ENCODE measurements around the gene LZTFL1. TPM values are rescaled to one million over a fixed set of nuclear protein-coding genes. Genes with fewer than 3 reads are reported as not detected.

The LZTFL1 gene
- total and polyA plus RNA-seq, 4 donors, result 3.4 to 11.8 (median 5.7) TPM

GRCh38 chr3:45794660-45795059, 47.3 kb downstream of the LZTFL1 start:
- Histone ChIP-seq H3K36me3 (ENCODE audit: control insufficient read depth in 4 of 4, insufficient read depth in 3 of 4, low read depth in 1 of 4, low read length in 3 of 4) (no peaks in the 10 kb centered on the region), H3K27ac (ENCODE audit: low read depth in 1 of 2, low read length in 2 of 2) (no peak overlapping the region), H3K9ac (ENCODE audit: low read depth in 1 of 2, low read length in 2 of 2) (no peak overlapping the region), H3K27me3 (ENCODE audit: control insufficient read depth in 4 of 4, insufficient read depth in 4 of 4, low read length in 3 of 4) (peaks cover 2 to 9% (median 4%) of the 10 kb centered on the region in 4 donors), H3K4me3 (ENCODE audit: low read depth in 1 of 3, low read length in 3 of 3) (no peak overlapping the region), H3K4me1 (ENCODE audit: control insufficient read depth in 4 of 4, insufficient read depth in 4 of 4, low read length in 3 of 4) (peaks cover 0 to 15% (median 8%) of the 10 kb centered on the region in 4 donors), H3K9me3 (ENCODE audit: control insufficient read depth in 4 of 4, low read length in 3 of 4) (no peaks in the 10 kb centered on the region)
- no peak for DNase-seq (ENCODE audit: low spot score)
- TF ChIP-seq RAD21 (IDR thresholded peaks at IDR 0.05), result no peak
- TF ChIP-seq, protein P1, sequence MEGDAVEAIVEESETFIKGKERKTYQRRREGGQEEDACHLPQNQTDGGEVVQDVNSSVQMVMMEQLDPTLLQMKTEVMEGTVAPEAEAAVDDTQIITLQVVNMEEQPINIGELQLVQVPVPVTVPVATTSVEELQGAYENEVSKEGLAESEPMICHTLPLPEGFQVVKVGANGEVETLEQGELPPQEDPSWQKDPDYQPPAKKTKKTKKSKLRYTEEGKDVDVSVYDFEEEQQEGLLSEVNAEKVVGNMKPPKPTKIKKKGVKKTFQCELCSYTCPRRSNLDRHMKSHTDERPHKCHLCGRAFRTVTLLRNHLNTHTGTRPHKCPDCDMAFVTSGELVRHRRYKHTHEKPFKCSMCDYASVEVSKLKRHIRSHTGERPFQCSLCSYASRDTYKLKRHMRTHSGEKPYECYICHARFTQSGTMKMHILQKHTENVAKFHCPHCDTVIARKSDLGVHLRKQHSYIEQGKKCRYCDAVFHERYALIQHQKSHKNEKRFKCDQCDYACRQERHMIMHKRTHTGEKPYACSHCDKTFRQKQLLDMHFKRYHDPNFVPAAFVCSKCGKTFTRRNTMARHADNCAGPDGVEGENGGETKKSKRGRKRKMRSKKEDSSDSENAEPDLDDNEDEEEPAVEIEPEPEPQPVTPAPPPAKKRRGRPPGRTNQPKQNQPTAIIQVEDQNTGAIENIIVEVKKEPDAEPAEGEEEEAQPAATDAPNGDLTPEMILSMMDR (IDR thresholded peaks at IDR 0.05; ENCODE audit: low read depth, low read length, missing input control), result no peak
- no peak for TF ChIP-seq JUND (IDR thresholded peaks at IDR 0.05)
- no peak for TF ChIP-seq RXRA (IDR thresholded peaks at IDR 0.05)
- TF ChIP-seq MAX (IDR thresholded peaks at IDR 0.05), result no peak
- TF ChIP-seq FOXA2 (IDR thresholded peaks at IDR 0.05), result no peak
- no peak for TF ChIP-seq EGR1 (IDR thresholded peaks at IDR 0.05; ENCODE audit: low read depth in 2 of 2)
- no peak for TF ChIP-seq ZBTB33 (IDR thresholded peaks at IDR 0.05)
- no peak for TF ChIP-seq TAF1 (conservative IDR thresholded peaks at IDR 0.05)
- no peak for TF ChIP-seq HNF4G (IDR thresholded peaks at IDR 0.05)
- TF ChIP-seq FOXA1 (IDR thresholded peaks at IDR 0.05), result no peak
- no peak for TF ChIP-seq ATF3 (IDR thresholded peaks at IDR 0.05)
- TF ChIP-seq SP1 (IDR thresholded peaks at IDR 0.05), result no peak
- no peak for TF ChIP-seq YY1 (IDR thresholded peaks at IDR 0.05)
- TF ChIP-seq HNF4A (conservative IDR thresholded peaks at IDR 0.05), result no peak
- WGBS, result 93% methylated on average over 1 of the region's 1 CpG

DNA sequence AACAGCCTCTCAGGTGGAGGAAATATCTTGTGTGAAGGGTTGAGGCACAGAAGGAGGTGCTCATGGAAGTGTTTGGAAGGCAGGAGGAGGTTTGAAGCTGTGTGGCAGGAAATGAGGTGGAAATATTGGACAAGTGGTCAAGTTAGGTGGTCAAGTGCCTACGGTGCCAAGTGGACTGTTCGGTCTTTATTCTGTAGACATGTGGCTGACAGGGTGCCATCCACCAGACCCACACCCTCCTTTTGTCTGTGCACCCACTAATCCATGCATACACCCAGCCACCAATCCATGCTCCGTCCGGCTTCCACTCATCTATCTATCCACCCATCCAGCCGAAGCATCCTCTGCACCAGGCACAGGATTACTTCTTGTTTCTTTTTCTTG, 47.8 kb downstream of the LZTFL1 start:
- no peak overlapping the region for H3K4me3 ChIP-seq (ENCODE audit: low read depth in 1 of 3, low read length in 3 of 3)
- no peaks in the 10 kb centered on the region for H3K9me3 ChIP-seq (ENCODE audit: control insufficient read depth in 4 of 4, low read length in 3 of 4)
- H3K27me3 ChIP-seq (ENCODE audit: control insufficient read depth in 4 of 4, insufficient read depth in 4 of 4, low read length in 3 of 4), result peaks cover 2 to 8% (median 4%) of the 10 kb centered on the region in 4 donors
- H3K4me1 ChIP-seq (ENCODE audit: control insufficient read depth in 4 of 4, insufficient read depth in 4 of 4, low read length in 3 of 4), result peaks cover 0 to 15% (median 8%) of the 10 kb centered on the region in 4 donors
- H3K36me3 ChIP-seq (ENCODE audit: control insufficient read depth in 4 of 4, insufficient read depth in 3 of 4, low read depth in 1 of 4, low read length in 3 of 4), result no peaks in the 10 kb centered on the region
- DNase-seq (ENCODE audit: low spot score), result no peak
- H3K27ac ChIP-seq (ENCODE audit: low read depth in 1 of 2, low read length in 2 of 2), result no peak overlapping the region
- H3K9ac ChIP-seq (ENCODE audit: low read depth in 1 of 2, low read length in 2 of 2), result no peak overlapping the region
- 96% methylated on average over 5 of the region's 5 CpGs for WGBS
- TF ChIP-seq YY1 (IDR thresholded peaks at IDR 0.05) (no peak), MAX (IDR thresholded peaks at IDR 0.05) (no peak), GABPA (IDR thresholded peaks at IDR 0.05 in 1 of 2, conservative IDR thresholded peaks at IDR 0.05 in 1 of 2) (no peak), JUND (IDR thresholded peaks at IDR 0.05) (no peak), FOXA2 (IDR thresholded peaks at IDR 0.05) (no peak), HNF4A (conservative IDR thresholded peaks at IDR 0.05) (no peak), TAF1 (conservative IDR thresholded peaks at IDR 0.05) (no peak), SP1 (IDR thresholded peaks at IDR 0.05) (no peak), HNF4G (IDR thresholded peaks at IDR 0.05) (no peak), ZBTB33 (IDR thresholded peaks at IDR 0.05) (no peak), EGR1 (IDR thresholded peaks at IDR 0.05; ENCODE audit: low read depth in 2 of 2) (no peak), RXRA (IDR thresholded peaks at IDR 0.05) (no peak), FOXA1 (IDR thresholded peaks at IDR 0.05) (no peak), RAD21 (IDR thresholded peaks at IDR 0.05) (no peak)
- TF ChIP-seq, protein P2, sequence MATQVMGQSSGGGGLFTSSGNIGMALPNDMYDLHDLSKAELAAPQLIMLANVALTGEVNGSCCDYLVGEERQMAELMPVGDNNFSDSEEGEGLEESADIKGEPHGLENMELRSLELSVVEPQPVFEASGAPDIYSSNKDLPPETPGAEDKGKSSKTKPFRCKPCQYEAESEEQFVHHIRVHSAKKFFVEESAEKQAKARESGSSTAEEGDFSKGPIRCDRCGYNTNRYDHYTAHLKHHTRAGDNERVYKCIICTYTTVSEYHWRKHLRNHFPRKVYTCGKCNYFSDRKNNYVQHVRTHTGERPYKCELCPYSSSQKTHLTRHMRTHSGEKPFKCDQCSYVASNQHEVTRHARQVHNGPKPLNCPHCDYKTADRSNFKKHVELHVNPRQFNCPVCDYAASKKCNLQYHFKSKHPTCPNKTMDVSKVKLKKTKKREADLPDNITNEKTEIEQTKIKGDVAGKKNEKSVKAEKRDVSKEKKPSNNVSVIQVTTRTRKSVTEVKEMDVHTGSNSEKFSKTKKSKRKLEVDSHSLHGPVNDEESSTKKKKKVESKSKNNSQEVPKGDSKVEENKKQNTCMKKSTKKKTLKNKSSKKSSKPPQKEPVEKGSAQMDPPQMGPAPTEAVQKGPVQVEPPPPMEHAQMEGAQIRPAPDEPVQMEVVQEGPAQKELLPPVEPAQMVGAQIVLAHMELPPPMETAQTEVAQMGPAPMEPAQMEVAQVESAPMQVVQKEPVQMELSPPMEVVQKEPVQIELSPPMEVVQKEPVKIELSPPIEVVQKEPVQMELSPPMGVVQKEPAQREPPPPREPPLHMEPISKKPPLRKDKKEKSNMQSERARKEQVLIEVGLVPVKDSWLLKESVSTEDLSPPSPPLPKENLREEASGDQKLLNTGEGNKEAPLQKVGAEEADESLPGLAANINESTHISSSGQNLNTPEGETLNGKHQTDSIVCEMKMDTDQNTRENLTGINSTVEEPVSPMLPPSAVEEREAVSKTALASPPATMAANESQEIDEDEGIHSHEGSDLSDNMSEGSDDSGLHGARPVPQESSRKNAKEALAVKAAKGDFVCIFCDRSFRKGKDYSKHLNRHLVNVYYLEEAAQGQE (IDR thresholded peaks at IDR 0.05), result no peak
